GM12864 (cell line): ENCODE results near the gene PCBP3.

Experiments
- DNase-seq: peaks from one replicate; pipeline ENCODE4 v3.0.0-alpha.2; 2011; ENCODE audit warnings: low read depth
- H3K4me3 ChIP-seq: 2 replicates; pipeline ENCODE4 v1.5.1; 2011; ENCODE audit warnings: mild to moderate bottlenecking, low read depth, low read length, control low read depth
- CTCF ChIP-seq: IDR thresholded peaks from 2 replicates; pipeline ENCODE4 v1.5.1; 2011; ENCODE audit warnings: low read depth, mild to moderate bottlenecking, moderate library complexity, low read length, control low read depth, inconsistent platforms; ENCODE audit errors: missing control alignments

The PCBP3 gene

GRCh38 chr21:45854690-45855247 lies 211.2 kb downstream of the PCBP3 start:
- DNase-seq = no peak
- no peak for TF ChIP-seq CTCF

GRCh38 chr21:45855248-45855811 lies 211.8 kb downstream of the PCBP3 start:
- no peak overlapping the region for H3K4me3 ChIP-seq
- TF ChIP-seq CTCF = no peak
- DNase-seq = no peak

More at GRCh38 chr21:45854690-45855247, 211.2 kb downstream of the PCBP3 start:
- H3K4me3 ChIP-seq = no peak overlapping the region

- no peak overlapping the region for H3K4me3 ChIP-seq
- TF ChIP-seq CTCF = no peak
- DNase-seq = no peak
Observed at GRCh38 chr21:45856442-45856841, 212.9 kb downstream of the PCBP3 start.

- H3K4me3 ChIP-seq = no peak overlapping the region
- TF ChIP-seq CTCF = no peak
- DNase-seq = no peak
Observed at GRCh38 chr21:45856906-45857305, 213.4 kb downstream of the PCBP3 start.

- no peak for DNase-seq
- no peak for TF ChIP-seq CTCF
- no peak overlapping the region for H3K4me3 ChIP-seq
Observed at GRCh38 chr21:45857761-45858160, 214.2 kb downstream of the PCBP3 start.

GRCh38 chr21:45858180-45858579 lies 214.7 kb downstream of the PCBP3 start:
- TF ChIP-seq CTCF = no peak

More at GRCh38 chr21:45858180-45858579, 214.7 kb downstream of the PCBP3 start:
- no peak for DNase-seq
- H3K4me3 ChIP-seq = no peak overlapping the region
